Superior temporal gyrus (tissue), 1 donor: ENCODE data around the gene TBL1XR1.

Source experiments
- DNase-seq: peaks from one replicate; pipeline ENCODE4 v3.0.0-alpha.2; 2016; ENCODE audit errors: extremely low spot score

Gene TBL1XR1

DNA sequence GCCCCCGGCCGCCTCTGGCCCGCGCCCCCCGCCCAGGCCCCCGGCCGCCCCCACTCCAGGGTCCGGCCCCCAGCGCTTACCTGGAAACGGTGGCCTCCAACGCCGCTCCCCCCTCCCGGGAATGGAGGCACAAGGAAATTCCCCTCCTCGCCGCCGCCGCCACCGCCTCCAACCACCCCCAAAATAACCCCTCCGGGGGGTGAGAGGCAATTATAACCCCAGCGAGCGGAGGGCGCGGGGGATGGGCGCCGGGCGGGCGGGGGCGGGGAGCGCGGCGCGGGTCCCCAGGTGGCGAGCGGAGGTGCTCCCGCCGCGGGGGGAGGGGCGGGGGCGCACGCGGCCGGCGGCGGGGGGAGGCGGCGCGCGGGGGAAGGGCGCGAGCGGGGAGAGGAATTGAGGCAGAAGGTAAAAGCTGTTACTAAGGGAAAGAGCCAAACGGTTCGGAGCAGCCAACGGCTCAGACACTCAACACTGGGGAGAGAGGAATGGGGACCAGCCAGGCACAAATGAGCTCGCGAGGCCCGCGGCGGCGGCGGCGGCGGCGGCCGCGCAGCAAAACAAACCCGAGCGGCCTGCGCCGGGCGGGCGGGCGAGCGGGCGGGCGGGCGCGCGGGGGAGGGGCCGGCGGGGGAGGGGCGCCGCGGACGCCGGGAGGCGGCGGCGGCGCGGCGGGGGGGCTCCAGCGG is at the start of gene TBL1XR1:
TSS of gene TBL1XR1 (minus strand) at position 442 of the 686 bp plus-strand sequence. CDS start 132,505 bp downstream, outside the sequence.
- peak; percentile 94 for DNase-seq

DNA sequence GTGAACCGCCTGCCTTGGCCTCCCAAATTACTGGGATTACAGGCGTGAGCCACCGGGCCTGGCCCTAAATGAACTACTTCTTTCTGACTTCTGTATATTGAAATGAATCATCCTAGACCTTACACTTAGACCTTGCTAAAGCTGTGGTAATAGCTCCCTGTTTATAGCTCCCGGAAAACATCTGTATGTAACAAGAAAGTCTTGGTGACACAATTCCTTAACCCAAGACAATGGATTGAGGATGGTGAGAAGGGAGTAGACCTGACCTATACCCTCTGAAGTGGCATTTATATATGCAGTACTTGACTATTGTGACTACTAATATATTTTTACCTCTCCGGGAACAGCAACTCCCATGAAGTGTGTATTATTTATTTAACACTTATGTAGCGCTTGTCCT is 48.0 kb upstream of the TBL1XR1 start:
- no peak for DNase-seq

DNA sequence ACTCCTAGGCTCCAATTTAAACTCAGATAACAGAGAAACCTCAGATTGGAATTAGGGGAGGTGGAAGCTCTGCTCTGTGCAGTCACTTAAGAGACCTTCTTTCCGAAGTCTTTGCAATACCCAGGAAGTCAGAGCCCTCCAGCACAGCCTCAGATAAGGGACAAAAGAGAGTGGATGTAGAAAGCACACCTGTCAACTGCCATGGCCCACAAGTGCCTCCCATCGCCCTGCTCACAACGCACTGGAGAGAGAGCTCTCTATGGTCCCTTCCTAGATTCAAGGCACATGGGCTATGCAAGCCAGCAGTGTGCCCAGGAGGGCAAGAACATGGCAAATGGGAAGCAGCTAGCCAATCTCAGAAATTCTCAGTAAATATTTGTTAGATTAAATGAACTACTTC is 47.3 kb upstream of the TBL1XR1 start:
- no peak for DNase-seq

DNA sequence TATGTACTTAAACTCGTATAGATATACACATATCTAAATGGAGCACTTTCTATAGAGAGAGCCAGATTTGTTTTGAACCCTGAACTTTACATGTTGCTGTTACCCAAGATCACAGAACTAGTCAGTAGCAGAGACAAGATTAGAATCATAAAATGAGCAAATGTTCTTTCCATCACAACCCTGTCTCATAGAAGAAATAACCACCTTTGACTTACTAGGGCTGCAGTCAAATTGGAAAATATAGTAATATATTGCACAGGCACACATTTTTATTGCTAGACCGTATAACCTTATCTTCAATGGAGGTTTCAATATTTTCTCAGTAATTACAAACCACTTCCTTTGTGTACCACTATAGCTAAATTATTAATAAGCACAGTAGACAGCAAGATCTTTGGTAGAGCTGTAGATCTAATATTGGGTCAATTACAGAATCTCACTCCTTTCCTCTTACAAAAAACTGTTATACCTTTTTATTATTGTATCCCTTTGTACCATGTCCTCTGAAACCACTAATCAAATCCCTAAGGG is 41.5 kb upstream of the TBL1XR1 start:
- DNase-seq = no peak

DNA sequence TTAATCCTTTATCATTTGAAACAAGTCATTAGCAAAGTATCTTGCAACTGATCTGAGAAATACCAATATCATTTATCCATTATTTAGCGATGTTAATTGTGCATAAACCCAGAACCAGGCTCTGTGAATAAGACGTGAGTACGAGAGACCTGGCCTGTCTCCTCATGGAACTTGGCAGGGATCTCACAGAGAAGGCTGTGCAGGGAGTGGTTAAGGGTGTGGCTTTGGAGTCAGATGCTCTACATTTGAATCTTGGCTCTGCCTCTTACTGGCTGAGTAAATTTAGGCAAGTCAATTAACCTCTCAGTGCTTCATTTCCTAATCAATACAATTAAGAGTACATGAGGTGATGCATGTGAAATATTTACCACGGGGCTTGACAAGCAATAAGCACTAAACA is 39.9 kb upstream of the TBL1XR1 start:
- no peak for DNase-seq

DNA sequence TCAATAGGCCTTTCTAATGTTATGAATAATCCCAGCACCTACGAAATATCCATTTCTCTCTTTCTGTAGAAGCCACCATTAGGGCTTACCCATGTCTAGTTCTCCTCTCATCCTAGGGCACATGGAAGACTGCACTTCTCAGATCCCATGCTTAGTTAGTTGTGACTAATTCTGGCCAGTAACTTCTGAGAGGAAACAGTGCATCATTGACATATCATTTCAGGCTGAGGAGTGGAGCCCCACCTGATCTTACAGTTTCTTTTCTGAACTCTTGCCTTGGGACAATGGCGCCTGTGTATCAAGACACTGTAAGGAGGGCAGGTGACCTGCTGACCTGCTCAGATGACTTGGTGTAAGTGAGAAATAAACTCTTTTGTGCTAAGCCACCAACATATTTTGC is 39.4 kb upstream of the TBL1XR1 start:
- no peak for DNase-seq

DNA sequence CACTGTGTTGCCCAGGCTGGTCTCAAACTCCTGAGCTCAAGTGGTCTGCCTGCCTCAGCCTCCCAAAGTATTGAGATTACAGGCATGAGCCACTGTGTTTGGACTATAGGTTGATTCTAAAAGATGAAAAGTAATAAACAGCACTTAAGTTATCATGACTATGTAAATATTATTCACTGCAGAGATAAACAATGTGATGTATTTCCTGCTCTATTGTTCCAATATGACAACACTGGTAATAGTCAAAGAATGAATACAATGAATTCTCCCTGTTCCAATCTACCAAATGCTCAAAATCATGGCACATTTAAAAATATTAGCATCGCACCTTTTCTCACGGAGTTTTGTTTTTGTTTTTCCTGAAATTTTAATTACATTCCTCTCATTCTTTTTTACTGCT is 36.8 kb upstream of the TBL1XR1 start:
- DNase-seq = no peak

DNA sequence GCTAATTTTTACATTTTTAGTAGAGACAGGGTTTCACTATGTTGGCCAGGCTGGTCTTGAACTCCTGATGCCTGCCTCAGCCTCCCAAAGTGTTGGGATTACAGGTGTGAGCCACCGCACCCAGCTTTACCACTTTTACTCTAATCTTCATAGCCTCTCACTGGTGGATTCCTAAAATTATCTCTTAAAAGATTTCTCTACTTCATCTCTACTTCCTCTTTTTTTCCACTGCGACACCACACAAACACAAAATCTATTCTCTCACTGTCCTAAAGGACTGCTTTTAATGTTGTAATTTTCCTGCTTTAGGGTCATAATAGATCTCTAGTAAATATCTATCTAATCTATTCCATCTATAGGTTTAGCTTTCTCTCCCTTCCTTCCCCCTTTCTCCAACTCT is 34.0 kb upstream of the TBL1XR1 start:
- no peak for DNase-seq

DNA sequence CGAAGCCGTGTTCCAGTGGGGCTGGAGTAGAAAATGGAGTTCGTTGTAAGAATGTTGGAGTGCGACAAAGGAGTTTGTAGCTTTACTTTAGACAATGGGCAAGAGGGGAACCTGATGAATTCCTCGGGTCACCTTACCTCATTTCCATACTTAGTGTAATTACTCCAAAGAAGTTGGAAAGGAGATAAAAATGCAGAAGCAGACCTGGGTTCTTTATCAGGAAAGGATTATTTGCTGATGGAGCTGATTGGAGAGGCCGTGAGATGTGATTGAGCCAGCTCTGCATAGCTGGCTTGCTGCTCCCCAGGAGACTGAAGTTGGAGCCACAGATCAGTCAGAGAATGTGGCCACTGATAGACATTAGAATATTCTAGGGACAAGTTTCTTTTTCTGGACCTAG is 33.4 kb upstream of the TBL1XR1 start:
- DNase-seq = no peak

DNA sequence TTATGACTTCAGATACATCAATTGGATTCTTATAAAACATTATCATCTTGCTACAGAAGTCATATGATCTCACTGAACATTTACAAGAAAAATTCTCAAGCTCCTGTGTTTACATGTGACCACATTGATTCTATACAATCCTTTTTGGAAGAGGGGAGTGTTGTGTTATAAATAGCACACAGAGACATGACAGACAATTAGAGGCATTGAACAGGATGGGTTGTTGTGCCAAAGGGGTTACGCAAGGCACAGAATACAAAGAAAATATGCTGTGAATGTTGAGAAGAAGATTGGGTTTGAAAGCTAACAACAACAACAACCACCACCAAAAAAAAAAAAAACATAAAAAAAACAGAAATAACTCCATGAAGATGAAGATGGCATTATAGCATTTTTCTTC is 32.5 kb upstream of the TBL1XR1 start:
- peak; percentile 51 for DNase-seq

DNA sequence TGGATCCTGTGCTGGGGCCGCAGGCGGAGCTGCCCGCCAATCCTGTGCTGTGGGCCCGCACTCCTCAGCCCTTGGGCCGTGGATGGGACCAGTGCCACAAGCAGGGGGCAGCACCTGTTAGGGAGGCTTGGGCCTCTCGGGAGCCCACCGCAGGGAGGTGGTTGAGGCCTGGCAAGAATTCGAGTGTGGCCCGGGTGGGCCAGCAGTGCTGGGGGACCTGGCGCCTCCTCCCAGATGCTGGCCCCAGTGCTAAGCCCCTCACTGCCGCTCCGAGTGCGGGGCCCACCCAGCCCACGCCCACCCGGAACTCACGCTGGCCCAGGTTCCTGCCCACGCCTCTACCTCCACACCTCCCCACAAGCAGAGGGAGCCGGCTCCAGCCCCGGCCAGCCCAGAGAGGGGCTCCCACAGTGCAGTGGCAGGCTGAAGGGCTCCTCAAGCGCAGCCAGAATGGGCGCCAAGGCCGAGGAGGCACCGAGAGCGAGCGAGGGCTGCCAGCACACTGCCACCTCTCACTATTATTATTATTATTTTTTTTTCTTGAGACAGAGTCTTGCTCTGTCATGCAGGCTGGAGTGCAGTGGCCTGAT is 31.4 kb upstream of the TBL1XR1 start:
- no peak for DNase-seq

DNA sequence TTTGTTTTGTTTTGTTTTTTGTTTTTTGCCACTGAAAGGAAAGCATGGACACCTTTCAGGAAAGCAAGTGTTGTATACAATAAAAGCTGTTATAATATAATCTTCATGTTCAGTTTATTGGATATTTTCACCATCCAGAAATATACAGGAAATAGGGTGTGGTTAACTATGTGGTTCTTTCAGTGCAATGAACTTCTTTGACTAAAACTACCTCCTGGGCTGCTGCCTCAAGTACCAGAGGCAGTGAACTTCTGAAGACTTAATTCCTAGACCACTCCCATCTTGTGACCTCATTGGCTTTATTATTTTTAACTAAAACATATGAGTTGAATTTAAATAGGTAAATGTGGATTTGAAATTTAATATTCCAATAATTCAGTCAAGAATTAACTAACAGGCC is 27.1 kb upstream of the TBL1XR1 start:
- DNase-seq = no peak

DNA sequence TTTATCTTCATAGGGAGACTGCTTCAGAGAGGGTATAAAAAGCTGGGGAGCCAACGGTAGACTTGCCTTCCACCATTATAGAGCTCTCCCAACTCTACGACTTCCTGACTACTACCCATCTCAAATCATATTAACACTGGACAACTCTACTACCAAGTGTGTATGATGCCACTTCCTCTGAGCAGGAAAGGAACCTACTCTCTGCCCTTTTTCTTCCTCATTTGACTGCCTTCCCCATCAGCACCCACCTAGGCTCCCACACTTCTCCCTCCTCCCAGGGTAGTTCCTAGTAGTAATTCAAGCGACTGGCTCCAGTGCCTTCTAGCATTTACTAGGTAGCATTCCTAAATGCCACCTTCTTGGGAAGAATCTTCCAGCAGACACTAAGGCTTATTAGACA is 24.5 kb upstream of the TBL1XR1 start:
- DNase-seq = no peak

DNA sequence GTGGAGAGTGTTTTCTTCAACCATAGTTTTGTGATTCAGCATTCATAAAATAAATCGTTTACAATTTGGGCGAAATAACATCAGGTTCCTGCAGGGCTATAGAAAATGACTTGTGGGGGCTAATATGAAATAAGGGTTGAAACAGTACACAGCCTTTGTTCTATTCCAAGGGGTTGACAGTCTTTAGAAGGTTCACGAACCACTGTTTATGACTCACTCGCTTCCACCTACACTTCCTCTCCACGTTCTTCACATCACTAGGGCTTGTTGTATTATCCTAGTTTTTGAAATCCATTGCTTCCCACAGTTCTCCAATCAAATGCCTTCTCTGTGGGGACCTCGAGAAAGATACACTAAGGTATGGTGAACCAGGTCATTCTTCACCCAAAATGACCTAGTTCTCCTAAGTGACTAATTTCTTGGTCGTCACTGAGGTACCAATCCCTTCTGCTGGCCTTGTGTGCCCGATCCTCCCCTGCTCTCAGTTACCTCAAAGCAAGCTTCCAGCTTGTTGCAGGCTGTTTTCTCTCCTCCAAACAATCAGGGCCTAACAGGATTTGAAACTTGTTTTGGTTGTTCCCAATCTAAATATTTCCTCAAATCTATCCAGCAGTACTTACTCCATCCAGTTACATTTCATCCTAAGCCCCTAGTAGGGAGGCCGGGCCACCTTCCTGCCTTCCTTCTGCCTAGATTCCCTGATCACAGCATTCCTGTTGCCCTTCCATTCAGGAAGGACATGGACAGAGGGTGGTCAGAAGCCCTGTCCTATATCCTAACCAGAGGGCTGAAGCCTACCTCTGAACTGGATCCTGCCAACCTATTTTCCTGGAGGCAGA is 23.1 kb upstream of the TBL1XR1 start:
- DNase-seq = no peak

DNA sequence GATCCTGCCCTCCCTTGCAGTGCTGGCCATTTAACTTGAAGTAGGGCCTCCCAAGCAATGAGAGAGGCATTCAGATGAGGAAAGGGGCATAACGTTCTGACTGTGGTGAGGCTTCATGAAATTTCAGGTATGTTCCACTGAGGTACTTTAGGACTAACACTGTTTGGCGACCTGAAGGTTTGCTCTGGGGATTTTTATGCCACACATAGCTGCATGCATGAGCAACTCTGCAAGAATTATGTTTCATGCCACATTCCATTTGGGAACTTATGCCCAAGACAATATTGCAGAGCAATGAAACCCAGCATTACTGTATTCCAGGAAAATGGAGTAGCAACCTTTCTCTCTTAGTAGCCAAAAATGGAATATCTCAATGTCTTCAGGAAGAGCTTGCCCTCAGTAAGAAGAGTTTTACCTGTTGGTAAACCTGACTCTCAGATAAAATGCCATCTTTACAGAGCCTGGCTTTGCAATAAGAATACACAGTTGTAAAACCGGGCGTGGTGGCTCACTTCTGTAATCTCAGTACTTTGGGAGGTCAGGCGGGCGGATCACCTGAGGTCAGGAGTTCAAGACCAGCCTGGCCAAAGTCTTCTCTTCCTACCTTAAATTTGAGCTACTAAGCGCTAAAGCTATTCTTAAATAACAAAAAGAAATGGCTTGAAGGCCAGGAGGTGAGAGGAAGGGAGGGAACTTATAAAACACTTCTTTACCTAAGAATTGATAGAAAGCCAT is 16.7 kb upstream of the TBL1XR1 start:
- DNase-seq = no peak

DNA sequence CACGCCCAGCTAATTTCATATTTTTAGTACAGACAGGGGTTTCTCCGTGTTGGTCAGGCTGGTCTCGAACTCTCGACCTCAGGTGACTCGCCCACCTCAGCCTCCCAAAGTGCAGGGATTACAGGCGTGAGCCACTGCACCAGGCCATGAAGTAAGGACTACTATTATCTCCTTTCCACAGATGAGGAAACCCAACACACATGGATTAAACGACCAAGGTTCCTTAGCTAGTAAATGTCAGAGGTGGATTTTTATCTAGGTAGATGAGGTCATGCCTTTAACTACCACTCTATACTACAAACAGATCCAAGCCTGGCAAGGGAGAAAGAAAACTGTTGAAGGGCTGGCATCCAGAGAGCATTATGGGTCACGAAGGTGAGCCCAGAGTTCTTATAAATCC is 15.5 kb upstream of the TBL1XR1 start:
- no peak for DNase-seq

DNA sequence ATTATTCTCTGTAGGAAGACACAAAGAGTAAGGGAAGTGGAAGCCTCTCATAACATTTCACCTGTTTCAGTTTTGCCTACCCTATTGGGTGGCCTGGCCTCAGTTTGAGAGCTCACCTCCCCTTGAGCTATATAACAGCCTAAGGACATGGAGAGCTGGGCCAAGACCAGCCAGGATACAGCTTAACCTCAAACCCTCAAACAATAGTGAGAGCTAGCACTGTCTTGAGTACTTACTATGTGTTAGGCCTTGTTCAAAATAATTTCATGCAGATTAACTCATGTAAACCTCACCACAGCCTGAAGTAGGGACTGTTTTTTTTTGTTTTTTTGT is 15.0 kb upstream of the TBL1XR1 start:
- DNase-seq = no peak

DNA sequence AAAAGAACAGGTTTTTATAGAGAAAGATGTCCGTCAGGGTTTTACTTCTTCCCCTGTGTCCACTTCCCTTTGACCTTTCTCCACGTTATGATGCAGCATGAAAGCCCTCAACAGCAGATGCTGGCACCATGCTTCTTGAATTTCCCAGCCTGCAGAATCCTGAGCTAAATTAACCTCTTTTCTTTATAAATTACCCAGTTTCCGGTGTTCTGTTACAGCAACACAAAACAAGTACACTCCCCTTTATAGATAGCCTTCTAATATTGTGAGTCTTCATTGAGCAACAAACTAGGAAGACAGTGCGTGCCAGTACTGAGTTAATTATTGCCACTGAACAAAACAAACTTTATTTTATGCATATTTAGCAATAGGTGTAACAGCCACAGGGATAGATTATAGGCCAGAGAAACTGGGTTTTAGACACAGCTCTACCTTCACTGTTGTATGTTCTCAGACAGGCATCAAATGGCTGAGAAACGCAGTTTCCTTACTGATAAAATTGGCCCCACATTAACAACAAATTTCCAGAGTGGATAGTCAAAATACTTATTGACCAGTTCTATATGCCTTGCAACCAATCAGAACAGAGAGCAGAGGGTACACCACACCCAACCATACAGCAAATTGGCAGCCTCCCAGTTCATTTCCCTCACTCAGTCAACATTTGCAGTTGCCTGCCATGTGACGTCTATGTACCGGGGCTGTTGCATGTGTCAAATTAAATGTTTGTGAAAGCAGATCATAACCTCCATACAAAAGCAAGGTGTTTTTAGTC is 14.4 kb upstream of the TBL1XR1 start:
- no peak for DNase-seq

DNA sequence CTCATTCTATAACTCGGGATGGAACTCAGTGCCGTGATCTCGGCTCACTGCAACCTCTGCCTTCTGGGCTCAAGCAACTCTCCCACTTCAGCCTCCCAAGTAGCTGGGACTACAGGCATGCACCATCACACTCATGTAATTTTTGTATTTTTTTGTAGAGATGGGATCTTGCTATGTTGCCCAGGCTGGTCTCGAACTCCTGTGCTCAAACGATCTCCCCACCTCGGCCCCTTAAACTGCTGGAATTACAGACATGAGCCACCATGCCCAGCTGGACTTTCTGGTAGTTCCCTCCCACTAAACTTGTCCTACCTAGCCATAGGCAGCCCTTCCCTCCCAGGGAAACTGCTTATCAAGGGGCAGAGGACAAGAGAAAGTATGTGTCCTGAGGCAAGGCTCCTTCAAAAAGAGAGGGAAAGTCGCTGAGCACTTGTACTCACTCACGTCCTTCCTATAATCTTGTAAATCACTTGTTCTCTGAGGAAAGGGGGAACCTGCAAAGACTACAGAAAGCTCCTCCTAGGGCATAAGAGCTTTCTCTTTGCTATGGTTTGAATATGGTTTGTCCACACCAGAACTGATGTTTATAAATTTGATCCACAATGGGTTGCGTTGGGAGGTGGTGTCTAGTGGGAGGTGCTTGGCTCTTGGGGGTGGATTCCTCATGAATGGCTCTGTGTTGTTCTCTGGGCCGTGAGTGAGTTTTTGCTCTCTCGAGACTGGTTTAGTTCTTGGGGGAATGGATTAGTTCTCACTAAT is 13.6 kb upstream of the TBL1XR1 start:
- no peak for DNase-seq

DNA sequence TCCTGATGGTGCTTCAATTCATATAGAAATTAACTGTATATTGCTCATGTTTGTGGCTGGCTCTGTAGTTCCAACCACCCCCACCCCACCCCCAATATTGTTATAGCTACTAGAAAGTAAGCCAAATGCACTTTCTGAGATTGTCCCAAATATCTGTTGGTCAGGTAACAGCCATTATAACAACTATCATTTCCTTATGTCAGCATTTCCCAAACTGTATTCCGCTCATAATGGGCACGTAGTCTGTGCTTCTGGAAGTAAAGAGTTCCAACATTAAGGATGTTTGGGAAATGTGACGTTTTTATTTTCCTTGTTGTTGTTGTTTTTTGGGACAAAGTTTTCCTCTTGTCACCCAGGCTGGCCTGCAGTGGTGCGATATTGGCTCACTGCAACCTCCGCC is 12.2 kb upstream of the TBL1XR1 start:
- DNase-seq = no peak

DNA sequence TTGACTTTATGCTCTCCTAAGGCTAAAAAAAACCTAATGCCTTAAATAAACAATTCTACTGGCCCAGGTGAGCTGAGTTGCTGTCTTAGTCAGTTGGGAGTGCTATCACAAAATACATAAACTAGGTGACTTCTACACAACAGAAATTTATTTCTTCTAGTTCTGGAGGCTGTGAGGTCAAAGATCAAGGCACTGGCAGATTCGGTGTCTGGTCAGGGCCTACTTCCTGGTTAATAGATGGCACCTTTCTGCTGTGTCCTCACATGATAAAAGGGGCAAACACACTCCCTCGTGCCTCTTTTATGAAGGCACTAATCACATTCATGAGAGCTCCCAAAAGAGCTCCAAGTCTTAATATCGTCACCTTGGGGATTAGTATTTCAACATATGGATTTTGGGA is 11.5 kb upstream of the TBL1XR1 start:
- no peak for DNase-seq
